ENCODE measurements around the gene AMER2.

Gene AMER2

GRCh38 chr13:25148402-25148771, 23.7 kb downstream of the AMER2 start:
- no peak for DNase-seq

DNA sequence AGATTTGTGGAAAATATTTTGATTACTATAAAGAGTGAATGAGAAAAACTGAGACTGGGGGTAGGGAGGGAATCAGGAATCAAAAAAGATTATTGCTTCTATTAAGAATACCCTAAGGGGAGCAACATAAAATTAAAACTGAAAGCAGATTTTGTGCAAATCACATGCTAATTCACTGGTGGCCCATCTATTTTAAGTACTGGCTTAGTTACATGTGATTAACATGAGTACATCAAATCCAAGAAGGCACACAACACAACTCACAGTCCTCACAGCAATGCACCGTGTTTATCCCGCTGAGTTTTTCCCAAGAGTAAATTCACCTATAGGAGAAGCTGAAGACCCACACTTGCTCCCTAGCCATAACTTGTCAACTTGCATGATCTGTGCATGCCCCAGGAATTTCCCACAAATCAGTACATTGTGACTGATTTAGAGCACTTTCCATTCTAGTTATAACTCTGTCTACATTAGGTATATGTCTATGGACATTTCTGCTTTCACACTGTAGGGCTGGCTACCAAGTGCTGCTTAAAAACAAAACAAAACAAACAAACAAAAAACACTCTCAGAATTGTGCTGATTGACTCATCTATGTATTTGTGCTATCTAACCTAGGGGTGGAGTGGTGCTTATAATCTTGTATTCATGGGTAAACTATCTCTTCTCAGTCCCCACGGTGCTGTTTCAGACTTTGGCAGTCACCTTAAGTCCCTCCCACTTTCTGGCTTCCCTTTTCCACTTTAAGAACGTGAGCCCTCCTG, 24.3 kb downstream of the AMER2 start:
- no peak for DNase-seq

- DNase-seq, result no peak
Observed at GRCh38 chr13:25143706-25144105, 28.4 kb downstream of the AMER2 start.

GRCh38 chr13:25141042-25141441, 31.0 kb downstream of the AMER2 start:
- no peak for DNase-seq

DNA sequence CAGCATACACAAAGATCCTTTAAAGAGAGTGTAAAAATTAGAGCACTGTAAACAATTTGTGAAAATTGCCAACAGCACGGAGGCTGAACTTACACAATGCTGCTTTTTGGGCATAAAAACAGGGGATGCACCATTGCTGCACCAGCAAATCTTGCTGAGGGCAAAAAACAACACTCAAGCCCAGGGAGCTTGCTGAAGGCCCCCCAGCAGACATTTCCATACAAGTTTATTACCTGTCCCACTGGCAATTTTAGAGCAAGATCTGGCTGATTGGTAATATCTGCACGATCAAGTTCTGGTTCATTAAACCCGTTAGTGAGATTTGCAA, 34.3 kb downstream of the AMER2 start:
- no peak for DNase-seq

DNA sequence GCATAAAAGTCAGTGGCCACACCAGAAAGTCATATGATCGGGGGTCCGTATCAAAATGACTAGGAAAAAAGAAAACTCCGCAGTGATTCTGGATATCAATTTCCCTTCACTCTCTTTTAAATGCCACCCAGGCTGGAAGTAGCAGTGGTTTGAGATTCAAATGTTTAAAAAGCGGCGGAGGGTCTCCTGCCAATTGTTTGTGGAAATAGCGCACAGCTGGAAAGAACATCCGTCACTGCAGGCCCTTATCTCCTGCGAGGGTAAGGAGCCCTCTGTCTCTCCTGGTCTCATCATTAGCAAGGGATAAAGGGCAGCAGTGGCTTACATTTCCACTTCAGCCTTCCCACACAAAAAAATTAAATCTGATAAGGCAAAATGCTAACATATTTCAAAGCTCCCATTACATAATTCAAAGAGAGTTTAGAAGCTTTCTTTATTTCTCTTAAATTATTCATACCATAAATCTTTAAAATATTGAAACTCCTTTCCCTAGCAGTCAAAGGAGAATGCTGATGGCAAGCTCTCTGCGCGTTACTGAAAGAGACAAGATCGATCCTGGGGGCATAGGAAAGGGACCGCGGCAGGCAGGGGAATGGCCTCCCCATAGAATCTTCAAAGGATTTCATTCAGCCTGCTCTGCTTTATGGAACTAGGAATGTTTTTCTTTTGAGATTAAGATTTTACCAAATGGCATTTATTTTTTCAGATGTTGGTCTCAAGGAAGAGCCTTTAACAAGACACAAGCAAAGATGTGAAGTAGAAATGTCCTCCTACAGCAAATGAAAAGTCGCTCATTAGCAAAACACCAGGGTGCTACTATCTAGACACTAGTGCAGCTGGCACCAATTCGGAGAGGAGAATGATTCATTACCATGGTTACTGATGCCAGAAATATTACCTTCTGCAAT, 35.0 kb downstream of the AMER2 start:
- no peak for DNase-seq

DNA sequence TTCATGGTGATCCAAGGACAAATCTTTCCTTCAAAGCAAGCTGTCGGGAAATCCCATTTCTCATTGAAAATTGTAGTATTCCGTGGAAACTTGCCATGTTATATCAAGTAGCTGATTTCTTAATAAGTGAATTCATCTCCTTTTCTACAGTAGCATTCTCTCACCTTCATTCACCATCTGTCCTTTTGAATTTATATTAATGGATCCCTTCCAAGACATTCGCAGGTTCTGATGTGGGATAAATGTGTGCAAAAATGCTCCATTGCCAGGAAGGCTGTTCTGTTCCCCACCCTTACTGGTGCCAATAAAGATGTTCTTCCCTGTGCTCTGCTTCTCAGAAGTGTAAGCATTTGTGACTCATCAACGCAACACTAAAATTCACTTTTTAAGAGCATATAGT, 36.2 kb downstream of the AMER2 start:
- no peak for DNase-seq

GRCh38 chr13:25132751-25133390, 39.2 kb downstream of the AMER2 start:
- DNase-seq, result no peak

GRCh38 chr13:25131881-25132420, 40.1 kb downstream of the AMER2 start:
- no peak for DNase-seq

GRCh38 chr13:25130944-25131343, 41.1 kb downstream of the AMER2 start:
- no peak for DNase-seq

DNA sequence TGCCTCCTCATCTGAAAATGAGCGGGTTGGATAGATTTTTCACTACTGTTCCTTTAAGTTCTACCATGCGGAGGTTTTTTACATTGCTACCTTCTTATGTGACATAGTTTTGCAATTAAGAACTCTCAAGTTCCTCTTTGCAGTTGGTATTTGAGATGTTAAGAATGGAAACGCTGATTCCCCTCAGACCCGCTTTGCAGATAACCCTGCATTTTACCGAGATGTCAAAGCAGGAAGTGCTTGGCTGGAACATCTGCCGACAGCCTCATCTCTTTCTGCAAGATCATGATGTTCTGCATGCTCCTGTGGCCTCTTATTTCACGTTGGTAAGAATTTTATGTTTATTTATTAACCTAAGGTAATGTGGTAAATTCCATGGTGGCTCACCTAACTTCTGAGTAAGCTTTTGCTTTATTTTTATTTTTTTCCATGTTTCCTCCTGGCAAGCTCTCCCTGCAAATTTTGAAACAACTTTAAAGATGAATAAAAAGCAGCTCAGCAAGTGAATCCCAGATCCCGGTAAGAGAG, 53.6 kb downstream of the AMER2 start:
- no peak for DNase-seq

DNA sequence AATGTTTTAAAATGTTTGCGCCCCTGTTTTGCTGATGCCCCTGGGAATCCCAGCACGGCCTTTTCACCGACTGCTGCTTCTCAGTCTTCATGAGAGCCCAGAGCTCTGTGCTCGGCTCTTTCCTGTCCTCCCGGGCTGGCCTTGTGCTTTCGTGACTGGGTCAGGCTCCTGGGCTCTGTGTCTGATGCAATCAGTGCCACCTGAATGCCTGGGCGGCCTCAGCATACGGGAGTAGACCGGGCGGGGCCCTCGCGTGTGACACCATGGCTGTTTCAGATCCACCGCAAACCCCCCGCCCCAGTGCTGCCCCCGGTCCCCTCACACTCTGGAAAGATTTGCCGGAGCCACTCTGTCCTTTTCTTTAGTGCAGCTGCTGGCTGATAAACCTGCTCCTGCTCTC, 54.8 kb downstream of the AMER2 start:
- no peak for DNase-seq

GRCh38 chr13:25116044-25116443, 56.0 kb downstream of the AMER2 start:
- no peak for DNase-seq

- DNase-seq, result peak; percentile 34
Observed at GRCh38 chr13:25114220-25114619, 57.9 kb downstream of the AMER2 start.

GRCh38 chr13:25112695-25113255, 59.3 kb downstream of the AMER2 start:
- no peak for DNase-seq

All from NCI-H226 (cell line).